ENCODE measurements around the gene KLK6. TPM values are rescaled to one million over a fixed set of nuclear protein-coding genes. Genes with fewer than 3 reads are reported as not detected.
"Not testable (repeated sequence)": the region's sequence is repeated elsewhere in the genome, so short reads cannot be mapped to it uniquely, and the experiment has no call there.

Gene KLK6
- total RNA-seq, 1 donor from 2014 or later, result 5.0 TPM

GRCh38 chr19:50978772-50979390 is 9.5 kb upstream of the KLK6 start:
- TF ChIP-seq CTCF (conservative IDR thresholded peaks at IDR 0.05), result no peak
- no peak for DNase-seq (ENCODE audit: extremely low spot score, unreplicated experiment)
- Mint-ChIP-seq H3K36me3 (no peaks in the 10 kb centered on the region), H3K9me3 (no peaks in the 10 kb centered on the region), H3K4me3 (no peak overlapping the region), H3K27ac (no peak overlapping the region), H3K27me3 (peaks cover 34% of the 10 kb centered on the region), H3K4me1 (ENCODE audit: unreplicated experiment) (peaks cover 12% of the 10 kb centered on the region)

GRCh38 chr19:50977626-50978025 is 8.2 kb upstream of the KLK6 start:
- TF ChIP-seq CTCF (conservative IDR thresholded peaks at IDR 0.05), result no peak
- Mint-ChIP-seq H3K4me1 (ENCODE audit: unreplicated experiment) (peaks cover 12% of the 10 kb centered on the region), H3K27ac (no peak overlapping the region), H3K36me3 (no peaks in the 10 kb centered on the region), H3K27me3 (peaks cover 31% of the 10 kb centered on the region), H3K9me3 (no peaks in the 10 kb centered on the region), H3K4me3 (no peak overlapping the region)
- no peak for DNase-seq (ENCODE audit: extremely low spot score, unreplicated experiment)

- H3K27ac Mint-ChIP-seq, result peak overlapping the region; percentile 79
- H3K9me3 Mint-ChIP-seq, result no peaks in the 10 kb centered on the region
- DNase-seq (ENCODE audit: extremely low spot score, unreplicated experiment), result no peak
- H3K27me3 Mint-ChIP-seq, result peaks cover 19% of the 10 kb centered on the region
- no peak for TF ChIP-seq CTCF (conservative IDR thresholded peaks at IDR 0.05)
- no peaks in the 10 kb centered on the region for H3K36me3 Mint-ChIP-seq
- peaks cover 12% of the 10 kb centered on the region for H3K4me1 Mint-ChIP-seq (ENCODE audit: unreplicated experiment)
- peak overlapping the region; percentile 59 for H3K4me3 Mint-ChIP-seq
Measured at GRCh38 chr19:50975766-50976165, 6.4 kb upstream of the KLK6 start.

GRCh38 chr19:50974702-50975556 is 5.5 kb upstream of the KLK6 start:
- no peak for DNase-seq (ENCODE audit: extremely low spot score, unreplicated experiment)
- peak overlapping the region; percentile 32 for H3K4me3 Mint-ChIP-seq
- H3K4me1 Mint-ChIP-seq (ENCODE audit: unreplicated experiment), result peaks cover 12% of the 10 kb centered on the region
- H3K9me3 Mint-ChIP-seq, result no peaks in the 10 kb centered on the region
- no peak for TF ChIP-seq CTCF (conservative IDR thresholded peaks at IDR 0.05)
- H3K27me3 Mint-ChIP-seq, result peaks cover 17% of the 10 kb centered on the region
- H3K36me3 Mint-ChIP-seq, result no peaks in the 10 kb centered on the region
- peak overlapping the region; percentile 79 for H3K27ac Mint-ChIP-seq

- Mint-ChIP-seq H3K36me3 (no peaks in the 10 kb centered on the region), H3K27me3 (peaks cover 14% of the 10 kb centered on the region), H3K9me3 (no peaks in the 10 kb centered on the region), H3K4me3 (no peak overlapping the region), H3K27ac (no peak overlapping the region), H3K4me1 (ENCODE audit: unreplicated experiment) (peaks cover 16% of the 10 kb centered on the region)
- DNase-seq (ENCODE audit: extremely low spot score, unreplicated experiment), result no peak
- TF ChIP-seq CTCF (conservative IDR thresholded peaks at IDR 0.05), result no peak
Measured at GRCh38 chr19:50972795-50973376, 3.5 kb upstream of the KLK6 start.

- H3K27ac Mint-ChIP-seq; H3K4me3 Mint-ChIP-seq; H3K27me3 Mint-ChIP-seq; DNase-seq (ENCODE audit: extremely low spot score, unreplicated experiment); H3K9me3 Mint-ChIP-seq; H3K36me3 Mint-ChIP-seq: not testable (repeated sequence)
- peaks cover 11% of the 10 kb centered on the region for H3K4me1 Mint-ChIP-seq (ENCODE audit: unreplicated experiment)
Measured at GRCh38 chr19:50969810-50970209, 419 bp upstream of the KLK6 start.

All from type B pancreatic cell (in vitro differentiated cells).